Lower leg skin (tissue), 3 donors: Measurements from ENCODE around the gene MAST4.

ENCODE experiments used
- CTCF ChIP-seq, 3 donors: fragments of 450-650 bp; IDR thresholded peaks; one replicate each; pipeline ENCODE4 v1.5.1; 2016; ENCODE audit warnings: antibody characterized with exemption in 3 of 3, mild to moderate bottlenecking in 3 of 3, moderate library complexity in 2 of 3
- POLR2A ChIP-seq, 2 donors: fragments of 450-650 bp; IDR thresholded peaks; one replicate each; pipeline ENCODE4 v1.6.1; 2016 to 2017; ENCODE audit warnings: antibody characterized with exemption in 2 of 2, mild to moderate bottlenecking in 1 of 2, moderate library complexity in 1 of 2

GRCh38 chr5:66923922-66924321 lies 327.7 kb downstream of the MAST4 start:
- no peak for TF ChIP-seq CTCF (IDR thresholded peaks at IDR 0.05)
- no peak for TF ChIP-seq POLR2A (IDR thresholded peaks at IDR 0.05)
